ENCODE data around the gene MITF.

DNA sequence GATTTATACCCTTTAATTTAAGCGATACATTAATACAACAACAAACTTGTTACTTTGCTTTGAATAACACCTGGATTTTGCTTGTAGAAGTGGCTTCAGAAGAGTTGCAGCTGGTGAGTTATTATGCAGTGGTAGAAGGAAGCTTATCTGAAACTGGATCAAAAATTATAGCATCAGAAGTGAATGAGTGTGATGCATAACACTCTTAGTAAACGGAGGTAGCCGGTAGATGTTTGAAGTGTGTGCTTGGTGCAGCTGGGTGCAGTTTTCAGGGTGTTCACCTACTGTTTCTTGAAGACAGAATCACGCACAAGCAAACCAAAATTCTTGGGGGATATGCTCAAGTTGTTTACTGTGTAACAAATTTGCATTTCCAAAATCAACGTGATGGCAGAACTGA, 103.1 kb downstream of the MITF start:
- TF ChIP-seq POLR2A (IDR thresholded peaks at IDR 0.05; ENCODE audit: extremely low read depth, insufficient read length) (no peak), MAX (IDR thresholded peaks at IDR 0.05; ENCODE audit: low read depth, low read length) (no peak)
- TF ChIP-seq, protein P1, sequence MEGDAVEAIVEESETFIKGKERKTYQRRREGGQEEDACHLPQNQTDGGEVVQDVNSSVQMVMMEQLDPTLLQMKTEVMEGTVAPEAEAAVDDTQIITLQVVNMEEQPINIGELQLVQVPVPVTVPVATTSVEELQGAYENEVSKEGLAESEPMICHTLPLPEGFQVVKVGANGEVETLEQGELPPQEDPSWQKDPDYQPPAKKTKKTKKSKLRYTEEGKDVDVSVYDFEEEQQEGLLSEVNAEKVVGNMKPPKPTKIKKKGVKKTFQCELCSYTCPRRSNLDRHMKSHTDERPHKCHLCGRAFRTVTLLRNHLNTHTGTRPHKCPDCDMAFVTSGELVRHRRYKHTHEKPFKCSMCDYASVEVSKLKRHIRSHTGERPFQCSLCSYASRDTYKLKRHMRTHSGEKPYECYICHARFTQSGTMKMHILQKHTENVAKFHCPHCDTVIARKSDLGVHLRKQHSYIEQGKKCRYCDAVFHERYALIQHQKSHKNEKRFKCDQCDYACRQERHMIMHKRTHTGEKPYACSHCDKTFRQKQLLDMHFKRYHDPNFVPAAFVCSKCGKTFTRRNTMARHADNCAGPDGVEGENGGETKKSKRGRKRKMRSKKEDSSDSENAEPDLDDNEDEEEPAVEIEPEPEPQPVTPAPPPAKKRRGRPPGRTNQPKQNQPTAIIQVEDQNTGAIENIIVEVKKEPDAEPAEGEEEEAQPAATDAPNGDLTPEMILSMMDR (IDR thresholded peaks at IDR 0.05; ENCODE audit: low read depth, low read length), result no peak
